Kidney (tissue), 14 donors: ENCODE data around the gene FZR1. TPM values are rescaled to one million over a fixed set of nuclear protein-coding genes. Genes with fewer than 3 reads are reported as not detected.

Source experiments
- DNase-seq, 5 donors: peaks; one replicate each; pipeline ENCODE4 v3.0.0-alpha.2; 2013 to 2020
- FAIRE-seq: peaks from 2 replicates; lab custom pipeline; 2012; peaks lifted over from hg19 to GRCh38; lab: Jason Lieb, UNC
- H3K27ac ChIP-seq, 2 donors: one replicate each; pipeline ENCODE4 v1.7.0; 2013; ENCODE audit warnings: low read depth in 2 of 2, low read length in 2 of 2, inconsistent platforms in 1 of 2
- H3K27me3 ChIP-seq: one replicate; pipeline ENCODE4 v1.7.1; 2013; ENCODE audit warnings: low read length, inconsistent platforms; ENCODE audit not compliant: control insufficient read depth, insufficient read depth
- H3K36me3 ChIP-seq, 3 donors: one replicate each; pipeline versions ENCODE4 v1.7.0 to v1.7.1; 2013; ENCODE audit warnings: low read length in 3 of 3, control low read depth in 1 of 3, inconsistent platforms in 1 of 3; ENCODE audit not compliant: insufficient read depth in 3 of 3, control insufficient read depth in 2 of 3
- H3K4me1 ChIP-seq, 3 donors: one replicate each; pipeline versions ENCODE4 v1.7.0 to v1.7.1; 2013; ENCODE audit warnings: low read length in 3 of 3, inconsistent platforms in 1 of 3, low read depth in 1 of 3; ENCODE audit not compliant: control insufficient read depth in 2 of 3, insufficient read depth in 2 of 3
- H3K4me3 ChIP-seq, 3 donors: one replicate each; pipeline versions ENCODE4 v1.7.0 to v1.8.1; 2013; ENCODE audit warnings: low read length in 3 of 3, control low read depth in 1 of 3, inconsistent platforms in 1 of 3
- H3K9ac ChIP-seq, 3 donors: one replicate each; pipeline versions ENCODE4 v1.7.0 to v1.7.1; 2013; ENCODE audit warnings: low read length in 3 of 3, control low read depth in 1 of 3, inconsistent platforms in 1 of 3
- H3K9me3 ChIP-seq, 3 donors: one replicate each; pipeline versions ENCODE4 v1.7.0 to v1.7.1; 2013; ENCODE audit warnings: low read length in 3 of 3, control low read depth in 1 of 3, inconsistent platforms in 1 of 3; ENCODE audit not compliant: control insufficient read depth in 2 of 3, insufficient read depth in 1 of 3
- intact Hi-C: fragments of 100-400 bp; cut with DNase I; formaldehyde crosslinking; loops from one replicate; pipeline ENCODE4 v1.11.1; 2022
- polyA plus RNA-seq: library from polyadenylated mRNA; stranded (reverse); fragments of 350-450 nt; fragmentation: Illumina TruSeq; extraction: RNeasy Lipid Tissue Mini Kit (QIAGEN cat#74804); gene quantifications from one replicate; pipeline ENCODE4 v1.2.3, GENCODE V29; 2014; ENCODE audit warnings: low read depth, low replicate concordance; ENCODE audit not compliant: insufficient read depth
- total RNA-seq: library from RNA; stranded (reverse); fragmentation: NEBNext Ultra II Directional; extraction: Animal tissue kit (Norgen Biotek cat#: 25700); gene quantifications from one replicate; pipeline ENCODE4 v1.2.1, GENCODE V29; 2021
- TF ChIP-seq, protein P1 (sequence below): IDR thresholded peaks from 3 replicates; pipeline ENCODE4 v1.5.1; 2012; ENCODE audit warnings: mild to moderate bottlenecking, moderate library complexity, borderline replicate concordance; ENCODE audit not compliant: insufficient read depth; ENCODE audit errors: extremely low read depth
- donor health status: control.
- donor health status: control.
- donor health status: control.
- donor health status: control.
- donor health status: control.
- donor health status: DM: yes; HTN: yes; CAD: no.
- donor health status: Normal renal cell carcinoma (clear cell type).

FZR1 gene
- total and polyA plus RNA-seq, 2 donors from 2014 or later: 28.4 to 48.0 TPM

DNA sequence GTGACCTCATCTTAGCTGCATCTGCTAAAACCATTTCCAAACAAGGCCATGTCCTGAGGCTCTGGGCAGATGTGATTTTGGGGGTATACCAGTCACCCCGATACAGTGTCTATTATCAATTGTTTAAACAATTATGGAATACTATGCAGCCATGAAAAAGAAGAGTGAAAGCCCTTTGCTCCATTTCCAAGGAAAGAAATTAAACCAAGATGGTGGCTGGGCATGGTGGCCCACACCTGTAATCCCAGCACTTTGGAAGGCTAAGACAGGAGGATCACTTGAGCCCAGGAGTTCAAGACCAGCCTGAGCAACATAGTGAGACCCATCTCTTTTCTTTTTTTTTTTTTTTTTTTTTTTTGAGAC, 33.6 kb downstream of the FZR1 start:
- Histone ChIP-seq H3K4me3 (no peak overlapping the region), H3K36me3 (peaks cover 0 to 12% (median 4%) of the 10 kb centered on the region in 3 donors), H3K9me3 (no peaks in the 10 kb centered on the region), H3K9ac (no peak overlapping the region), H3K4me1 (no peaks in the 10 kb centered on the region), H3K27me3 (no peaks in the 10 kb centered on the region), H3K27ac (no peak overlapping the region)
- no peak for FAIRE-seq
- TF ChIP-seq, protein P1, sequence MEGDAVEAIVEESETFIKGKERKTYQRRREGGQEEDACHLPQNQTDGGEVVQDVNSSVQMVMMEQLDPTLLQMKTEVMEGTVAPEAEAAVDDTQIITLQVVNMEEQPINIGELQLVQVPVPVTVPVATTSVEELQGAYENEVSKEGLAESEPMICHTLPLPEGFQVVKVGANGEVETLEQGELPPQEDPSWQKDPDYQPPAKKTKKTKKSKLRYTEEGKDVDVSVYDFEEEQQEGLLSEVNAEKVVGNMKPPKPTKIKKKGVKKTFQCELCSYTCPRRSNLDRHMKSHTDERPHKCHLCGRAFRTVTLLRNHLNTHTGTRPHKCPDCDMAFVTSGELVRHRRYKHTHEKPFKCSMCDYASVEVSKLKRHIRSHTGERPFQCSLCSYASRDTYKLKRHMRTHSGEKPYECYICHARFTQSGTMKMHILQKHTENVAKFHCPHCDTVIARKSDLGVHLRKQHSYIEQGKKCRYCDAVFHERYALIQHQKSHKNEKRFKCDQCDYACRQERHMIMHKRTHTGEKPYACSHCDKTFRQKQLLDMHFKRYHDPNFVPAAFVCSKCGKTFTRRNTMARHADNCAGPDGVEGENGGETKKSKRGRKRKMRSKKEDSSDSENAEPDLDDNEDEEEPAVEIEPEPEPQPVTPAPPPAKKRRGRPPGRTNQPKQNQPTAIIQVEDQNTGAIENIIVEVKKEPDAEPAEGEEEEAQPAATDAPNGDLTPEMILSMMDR: no peak
- no peak for DNase-seq
- intact Hi-C loops: no loop called here

DNA sequence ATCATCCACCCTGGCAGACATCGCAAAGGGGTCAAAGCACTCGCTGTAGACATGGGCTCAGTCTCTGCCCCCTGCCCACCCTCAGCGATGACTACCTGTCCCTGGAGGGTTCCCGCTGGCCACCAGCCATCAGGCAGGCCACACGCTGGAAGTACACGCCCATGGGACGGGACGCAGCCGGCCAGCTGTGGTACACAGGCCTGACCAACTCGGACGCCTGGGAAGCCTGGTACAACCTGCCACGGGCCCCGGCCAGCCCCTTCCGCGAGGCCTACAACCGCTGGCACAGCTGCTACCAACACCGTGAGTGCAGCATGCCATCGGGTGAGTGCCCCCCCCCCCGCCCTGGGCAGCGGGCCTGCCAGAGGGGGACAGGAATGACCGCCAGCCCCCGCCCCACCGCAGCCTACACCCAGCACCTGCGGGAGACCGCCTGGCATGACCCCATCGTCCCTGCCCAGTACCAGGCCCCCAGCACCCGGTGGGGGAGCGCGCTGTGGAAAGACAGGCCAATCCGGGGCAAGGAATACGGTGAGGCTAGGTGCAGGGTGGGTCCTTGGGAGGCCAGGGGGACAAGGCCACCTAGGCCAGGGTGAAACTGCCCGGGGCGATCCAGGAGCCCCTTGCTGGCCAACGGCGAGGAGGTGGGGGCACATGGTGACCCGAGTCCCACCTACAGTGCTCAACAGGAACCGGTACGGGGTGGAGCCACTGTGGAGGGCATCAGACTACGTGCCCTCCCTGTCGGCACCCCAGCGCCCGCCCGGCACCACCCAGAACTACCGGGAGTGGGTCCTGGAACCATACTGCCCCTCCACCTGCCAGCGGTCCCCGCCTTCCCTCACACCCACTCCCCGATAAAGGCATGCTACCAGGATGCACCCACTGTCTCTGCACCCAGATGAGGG, 37.3 kb downstream of the FZR1 start:
- Histone ChIP-seq H3K9me3 (no peaks in the 10 kb centered on the region), H3K36me3 (peaks cover 0 to 9% (median 0%) of the 10 kb centered on the region in 3 donors), H3K27ac (no peak overlapping the region), H3K27me3 (no peaks in the 10 kb centered on the region), H3K4me3 (no peak overlapping the region), H3K4me1 (no peaks in the 10 kb centered on the region), H3K9ac (no peak overlapping the region)
- TF ChIP-seq, protein P1: no peak
- FAIRE-seq (no peak), DNase-seq (peak in 1 of 5 donors; percentile 45)
- intact Hi-C loops: no loop called here

DNA sequence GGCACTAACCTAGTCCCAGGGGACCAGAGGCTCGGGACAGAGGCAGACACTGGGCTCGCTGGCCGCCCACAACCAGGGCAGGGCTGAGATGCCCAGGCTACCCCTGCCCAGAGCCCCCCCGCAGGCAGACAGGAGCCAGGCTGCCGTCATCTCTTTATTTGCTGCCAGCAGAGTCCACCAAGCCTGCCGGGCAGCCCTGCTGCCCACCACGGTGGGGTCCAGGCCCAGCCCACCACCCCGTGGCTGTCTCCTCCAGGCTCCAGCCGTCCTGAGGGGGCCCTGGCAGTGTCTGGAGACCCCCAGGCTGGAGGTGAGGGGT, 37.9 kb downstream of the FZR1 start:
- H3K4me1 ChIP-seq: peaks cover 0 to 3% (median 0%) of the 10 kb centered on the region in 3 donors
- DNase-seq: no peak
- H3K36me3 ChIP-seq: peaks cover 0 to 13% (median 0%) of the 10 kb centered on the region in 3 donors
- FAIRE-seq: no peak
- intact Hi-C loops: no loop called here
- H3K4me3 ChIP-seq: no peak overlapping the region
- no peak overlapping the region for H3K27ac ChIP-seq
- H3K9ac ChIP-seq: no peak overlapping the region
- no peaks in the 10 kb centered on the region for H3K9me3 ChIP-seq
- TF ChIP-seq, protein P1: no peak
- H3K27me3 ChIP-seq: no peaks in the 10 kb centered on the region
